ENCODE measurements around the gene BRME1.

Gene BRME1

GRCh38 chr19:13937479-13938300 is 31.8 kb upstream of the BRME1 start:
- Histone ChIP-seq H3K4me3 (ENCODE audit: low read length, poor library complexity, severe bottlenecking) (no peak overlapping the region), H2AFZ (ENCODE audit: low read length) (no peak overlapping the region), H3K79me2 (ENCODE audit: insufficient read depth, low read length) (no peaks in the 10 kb centered on the region), H3K4me2 (ENCODE audit: low read depth, low read length, poor library complexity, severe bottlenecking) (no peak overlapping the region), H4K20me1 (ENCODE audit: insufficient read depth, low read length, poor library complexity, severe bottlenecking) (no peaks in the 10 kb centered on the region), H3K9me2 (replicated peaks; ENCODE audit: low read depth, low read length) (no peaks in the 10 kb centered on the region), H3F3A (ENCODE audit: low read depth) (no peaks in the 10 kb centered on the region), H3K9me3 (ENCODE audit: insufficient read depth, low read depth, low read length) (no peaks in the 10 kb centered on the region), H3K4me1 (ENCODE audit: insufficient read depth, low read length, poor library complexity, severe bottlenecking) (no peaks in the 10 kb centered on the region), H3K9ac (ENCODE audit: low read depth, low read length, poor library complexity, severe bottlenecking) (no peak overlapping the region), H3K27me3 (ENCODE audit: insufficient read depth, low read length, poor library complexity, severe bottlenecking) (no peaks in the 10 kb centered on the region), H3K36me3 (ENCODE audit: insufficient read depth, low read length) (no peaks in the 10 kb centered on the region)
- no peak for TF ChIP-seq EZH2phosphoT487 (IDR thresholded peaks at IDR 0.05; ENCODE audit: borderline replicate concordance)
- TF ChIP-seq, protein P1, sequence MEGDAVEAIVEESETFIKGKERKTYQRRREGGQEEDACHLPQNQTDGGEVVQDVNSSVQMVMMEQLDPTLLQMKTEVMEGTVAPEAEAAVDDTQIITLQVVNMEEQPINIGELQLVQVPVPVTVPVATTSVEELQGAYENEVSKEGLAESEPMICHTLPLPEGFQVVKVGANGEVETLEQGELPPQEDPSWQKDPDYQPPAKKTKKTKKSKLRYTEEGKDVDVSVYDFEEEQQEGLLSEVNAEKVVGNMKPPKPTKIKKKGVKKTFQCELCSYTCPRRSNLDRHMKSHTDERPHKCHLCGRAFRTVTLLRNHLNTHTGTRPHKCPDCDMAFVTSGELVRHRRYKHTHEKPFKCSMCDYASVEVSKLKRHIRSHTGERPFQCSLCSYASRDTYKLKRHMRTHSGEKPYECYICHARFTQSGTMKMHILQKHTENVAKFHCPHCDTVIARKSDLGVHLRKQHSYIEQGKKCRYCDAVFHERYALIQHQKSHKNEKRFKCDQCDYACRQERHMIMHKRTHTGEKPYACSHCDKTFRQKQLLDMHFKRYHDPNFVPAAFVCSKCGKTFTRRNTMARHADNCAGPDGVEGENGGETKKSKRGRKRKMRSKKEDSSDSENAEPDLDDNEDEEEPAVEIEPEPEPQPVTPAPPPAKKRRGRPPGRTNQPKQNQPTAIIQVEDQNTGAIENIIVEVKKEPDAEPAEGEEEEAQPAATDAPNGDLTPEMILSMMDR (conservative IDR thresholded peaks at IDR 0.05; ENCODE audit: low read length) = no peak

DNA sequence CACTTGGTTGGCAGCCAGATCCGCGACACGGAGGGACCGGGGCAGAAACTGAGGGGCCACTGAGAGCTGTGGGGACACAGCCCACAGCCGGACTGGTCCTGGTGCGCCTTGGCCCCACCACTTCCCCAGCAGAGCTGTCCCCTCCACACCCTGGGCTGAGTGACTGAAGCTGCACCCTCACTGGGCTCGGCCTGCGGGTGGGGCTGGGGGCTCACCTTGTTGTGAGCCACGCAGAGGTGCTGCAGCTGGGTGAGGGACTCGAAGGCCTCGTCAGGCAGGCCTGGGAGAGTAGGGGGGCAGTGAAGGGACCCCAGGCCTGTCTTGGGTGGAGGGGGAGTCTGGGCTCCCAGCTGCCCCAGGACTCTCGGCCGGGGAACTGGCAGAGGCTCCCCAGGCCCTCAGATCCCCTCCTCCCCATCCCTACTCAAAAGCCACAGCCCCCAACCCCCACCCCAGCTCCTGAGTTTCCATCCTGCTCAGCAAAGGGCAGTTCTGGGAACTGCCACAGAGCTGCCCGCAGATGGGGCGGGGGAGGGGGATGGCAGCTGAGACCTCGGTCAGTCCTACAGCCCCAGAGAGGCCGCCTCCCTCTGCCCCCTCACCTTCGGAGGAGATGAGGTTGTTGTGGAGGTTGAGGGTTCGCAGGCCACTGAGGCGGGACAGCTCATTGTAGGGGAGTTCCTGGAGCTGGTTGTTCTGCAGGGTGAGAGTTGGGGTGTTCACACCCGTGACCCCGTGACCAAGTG is 30.0 kb upstream of the BRME1 start:
- no peaks in the 10 kb centered on the region for H3K27me3 ChIP-seq (ENCODE audit: insufficient read depth, low read length, poor library complexity, severe bottlenecking)
- no peak overlapping the region for H3K9ac ChIP-seq (ENCODE audit: low read depth, low read length, poor library complexity, severe bottlenecking)

GRCh38 chr19:13934785-13935109 is 28.8 kb upstream of the BRME1 start:
- H3K79me2 ChIP-seq (ENCODE audit: insufficient read depth, low read length) = no peaks in the 10 kb centered on the region
- H3K4me3 ChIP-seq (ENCODE audit: low read length, poor library complexity, severe bottlenecking) = no peak overlapping the region
- H3K9me3 ChIP-seq (ENCODE audit: insufficient read depth, low read depth, low read length) = no peaks in the 10 kb centered on the region
- H4K20me1 ChIP-seq (ENCODE audit: insufficient read depth, low read length, poor library complexity, severe bottlenecking) = no peaks in the 10 kb centered on the region
- no peaks in the 10 kb centered on the region for H3K4me1 ChIP-seq (ENCODE audit: insufficient read depth, low read length, poor library complexity, severe bottlenecking)
- H3K9me2 ChIP-seq (replicated peaks; ENCODE audit: low read depth, low read length) = no peaks in the 10 kb centered on the region
- H3K4me2 ChIP-seq (ENCODE audit: low read depth, low read length, poor library complexity, severe bottlenecking) = no peak overlapping the region
- TF ChIP-seq EZH2phosphoT487 (IDR thresholded peaks at IDR 0.05; ENCODE audit: borderline replicate concordance) = no peak
- TF ChIP-seq, protein P1 (conservative IDR thresholded peaks at IDR 0.05; ENCODE audit: low read length) = no peak
- no peak overlapping the region for H2AFZ ChIP-seq (ENCODE audit: low read length)
- H3K27me3 ChIP-seq (ENCODE audit: insufficient read depth, low read length, poor library complexity, severe bottlenecking) = no peaks in the 10 kb centered on the region
- H3K9ac ChIP-seq (ENCODE audit: low read depth, low read length, poor library complexity, severe bottlenecking) = no peak overlapping the region
- H3F3A ChIP-seq (ENCODE audit: low read depth) = no peaks in the 10 kb centered on the region
- H3K36me3 ChIP-seq (ENCODE audit: insufficient read depth, low read length) = no peaks in the 10 kb centered on the region

More for the DNA sequence above, 30.0 kb upstream of the BRME1 start:
- Histone ChIP-seq H3K4me3 (ENCODE audit: low read length, poor library complexity, severe bottlenecking) (no peak overlapping the region), H3K9me2 (replicated peaks; ENCODE audit: low read depth, low read length) (no peaks in the 10 kb centered on the region), H4K20me1 (ENCODE audit: insufficient read depth, low read length, poor library complexity, severe bottlenecking) (no peaks in the 10 kb centered on the region), H3F3A (ENCODE audit: low read depth) (no peaks in the 10 kb centered on the region), H3K9me3 (ENCODE audit: insufficient read depth, low read depth, low read length) (no peaks in the 10 kb centered on the region), H3K4me1 (ENCODE audit: insufficient read depth, low read length, poor library complexity, severe bottlenecking) (no peaks in the 10 kb centered on the region), H3K79me2 (ENCODE audit: insufficient read depth, low read length) (no peaks in the 10 kb centered on the region), H3K4me2 (ENCODE audit: low read depth, low read length, poor library complexity, severe bottlenecking) (no peak overlapping the region), H3K36me3 (ENCODE audit: insufficient read depth, low read length) (no peaks in the 10 kb centered on the region), H2AFZ (ENCODE audit: low read length) (no peak overlapping the region)
- TF ChIP-seq, protein P1 (conservative IDR thresholded peaks at IDR 0.05; ENCODE audit: low read length) = no peak
- no peak for TF ChIP-seq EZH2phosphoT487 (IDR thresholded peaks at IDR 0.05; ENCODE audit: borderline replicate concordance)

Data from Loucy (cell line).